C4-2B (cell line): ENCODE results near the gene OGG1.

ENCODE experiments used
- ZFX ChIP-seq: fragments of 450-650 bp; IDR thresholded peaks from 2 replicates; pipeline ENCODE4 v1.6.1; 2017
- TF ChIP-seq, protein P1 (sequence below): fragments of 450-650 bp; conservative IDR thresholded peaks from 2 replicates; pipeline ENCODE4 v1.5.1; 2017; ENCODE audit warnings: mild to moderate bottlenecking

DNA sequence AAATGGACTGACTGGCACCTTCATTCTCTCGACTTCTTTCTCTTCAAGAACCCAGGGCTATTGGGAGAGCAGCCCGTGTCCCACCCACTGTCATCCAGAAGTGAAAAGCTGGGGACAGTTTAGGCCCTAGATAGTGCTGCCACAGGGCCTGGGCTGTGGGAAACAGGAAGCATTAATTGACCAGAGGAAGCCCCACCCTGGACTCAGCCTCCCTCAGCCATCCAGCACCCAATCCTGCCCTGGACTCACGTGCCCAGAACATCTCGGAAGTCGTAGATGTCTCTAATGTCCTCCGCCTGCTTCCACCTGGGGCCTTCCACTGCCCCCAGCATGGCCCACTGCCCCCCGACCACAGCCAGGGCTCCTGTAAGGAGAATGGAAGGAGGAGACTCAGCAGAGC is 17.7 kb downstream of the OGG1 start:
- TF ChIP-seq, protein P1, sequence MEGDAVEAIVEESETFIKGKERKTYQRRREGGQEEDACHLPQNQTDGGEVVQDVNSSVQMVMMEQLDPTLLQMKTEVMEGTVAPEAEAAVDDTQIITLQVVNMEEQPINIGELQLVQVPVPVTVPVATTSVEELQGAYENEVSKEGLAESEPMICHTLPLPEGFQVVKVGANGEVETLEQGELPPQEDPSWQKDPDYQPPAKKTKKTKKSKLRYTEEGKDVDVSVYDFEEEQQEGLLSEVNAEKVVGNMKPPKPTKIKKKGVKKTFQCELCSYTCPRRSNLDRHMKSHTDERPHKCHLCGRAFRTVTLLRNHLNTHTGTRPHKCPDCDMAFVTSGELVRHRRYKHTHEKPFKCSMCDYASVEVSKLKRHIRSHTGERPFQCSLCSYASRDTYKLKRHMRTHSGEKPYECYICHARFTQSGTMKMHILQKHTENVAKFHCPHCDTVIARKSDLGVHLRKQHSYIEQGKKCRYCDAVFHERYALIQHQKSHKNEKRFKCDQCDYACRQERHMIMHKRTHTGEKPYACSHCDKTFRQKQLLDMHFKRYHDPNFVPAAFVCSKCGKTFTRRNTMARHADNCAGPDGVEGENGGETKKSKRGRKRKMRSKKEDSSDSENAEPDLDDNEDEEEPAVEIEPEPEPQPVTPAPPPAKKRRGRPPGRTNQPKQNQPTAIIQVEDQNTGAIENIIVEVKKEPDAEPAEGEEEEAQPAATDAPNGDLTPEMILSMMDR: no peak
- no peak for TF ChIP-seq ZFX
